ENCODE measurements around the gene VEZF1. TPM values are rescaled to one million over a fixed set of nuclear protein-coding genes. Genes with fewer than 3 reads are reported as not detected.

Gene VEZF1
- polyA plus RNA-seq, 2 of the 4 experiments (the other 2 are of a cell fraction), result 50.3 to 57.7 TPM

- Histone ChIP-seq H3K4me3 (no peak overlapping the region), H3K4me1 (peaks cover 8% of the 10 kb centered on the region), H3K4me2 (no peak overlapping the region), H3K27ac (no peak overlapping the region), H3K9me3 (no peaks in the 10 kb centered on the region)
- POLR2A ChIA-PET, result interaction anchor here (0.7 kb wide), 1 partner anchor 8 kb away, joined by 7 read pairs; no protein-coding TSS in a partner anchor
- DNase-seq (ENCODE audit: low read depth in 1 of 2, low spot score in 1 of 2), result no peak
- no peak for FAIRE-seq
- WGBS (ENCODE audit: missing lambda C conversion rate), result 95% methylated on average over 10 of the region's 10 CpGs
- no peak for TF ChIP-seq CBX8 (IDR thresholded peaks at IDR 0.05)
- TF ChIP-seq RFX5 (IDR thresholded peaks at IDR 0.05), result no peak
- no peak for TF ChIP-seq REST (IDR thresholded peaks at IDR 0.05)
- TF ChIP-seq ZFP36 (IDR thresholded peaks at IDR 0.05; ENCODE audit: borderline replicate concordance, partially characterized antibody), result no peak
- no peak for TF ChIP-seq E2F6 (IDR thresholded peaks at IDR 0.05; ENCODE audit: borderline replicate concordance, low read depth)
- TF ChIP-seq CEBPB (IDR thresholded peaks at IDR 0.05), result no peak
- no peak for TF ChIP-seq HOXB13 (CRISPR knock-in tag; IDR thresholded peaks at IDR 0.05; ENCODE audit: low read depth)
- no peak for TF ChIP-seq FOSL2 (IDR thresholded peaks at IDR 0.05)
- TF ChIP-seq FOSL2 (CRISPR knock-in tag; IDR thresholded peaks at IDR 0.05), result no peak
- no peak for TF ChIP-seq USF2 (IDR thresholded peaks at IDR 0.05)
- TF ChIP-seq RAD21 (conservative IDR thresholded peaks at IDR 0.05 in 1 of 2, IDR thresholded peaks at IDR 0.05 in 1 of 2), result no peak
- TF ChIP-seq HES2 (IDR thresholded peaks at IDR 0.05), result no peak
- no peak for ATAC-seq
- CTCF ChIA-PET, result interaction anchor here (0.6 to 26.3 kb wide), 5 partner anchors 10 to 138 kb away, joined by 3 to 1377 read pairs (median 5); partner anchors contain the start of gene MRPS23
These were observed 22.2 kb upstream of the VEZF1 start for GRCh38 chr17:58010067-58010799.

- Histone ChIP-seq H3K4me2 (peak overlapping the region; percentile 74), H3K9me3 (no peaks in the 10 kb centered on the region), H3K27ac (peak overlapping the region; percentile 95 to 97), H3K4me1 (peaks cover 30% of the 10 kb centered on the region), H3K4me3 (peak overlapping the region; percentile 71)
- ChIA-PET CTCF (interaction anchor here (0.7 to 26.3 kb wide), 10 partner anchors 8 to 136 kb away, joined by 3 to 1377 read pairs (median 8); partner anchors contain the start of gene MRPS23), POLR2A (interaction anchor here (0.6 to 3.9 kb wide), 20 partner anchors 10 to 921 kb away, joined by 3 to 86 read pairs (median 6); partner anchors contain the start of genes DYNLL2, MRPS23 and VEZF1)
- WGBS (ENCODE audit: missing lambda C conversion rate), result 30% methylated on average over 47 of the region's 47 CpGs
- FAIRE-seq (no peak), DNase-seq (ENCODE audit: low read depth in 1 of 2, low spot score in 1 of 2) (no peak), ATAC-seq (peak; percentile 57 to 63)
- TF ChIP-seq MYC (IDR thresholded peaks at IDR 0.05; ENCODE audit: borderline replicate concordance, low read length) (peak; percentile 61; the same call in 1 of the 2 replicates), BCL3 (IDR thresholded peaks at IDR 0.05) (peak; percentile 50; the same call in 1 of the 3 replicates), MAZ (IDR thresholded peaks at IDR 0.05; ENCODE audit: borderline replicate concordance, low read depth, low read length) (no peak), MAX (IDR thresholded peaks at IDR 0.05) (peak; percentile 10; the same call in 1 of the 2 replicates), CHD2 (IDR thresholded peaks at IDR 0.05; ENCODE audit: low read length, partially characterized antibody) (no peak), ESRRA (IDR thresholded peaks at IDR 0.05; ENCODE audit: borderline replicate concordance, low read length) (no peak), HOXA7 (CRISPR knock-in tag; IDR thresholded peaks at IDR 0.05) (0 out of 2 replicates have a peak, but pooled peaks have one; percentile 67), RAD21 (conservative IDR thresholded peaks at IDR 0.05 in 1 of 2, IDR thresholded peaks at IDR 0.05 in 1 of 2) (peak; percentile 8 to 39; a peak in 2 of 5 replicates), FOSB (CRISPR knock-in tag; IDR thresholded peaks at IDR 0.05) (no peak), PBX3 (IDR thresholded peaks at IDR 0.05) (0 out of 2 replicates have a peak, but pooled peaks have one; percentile 41), HOXB13 (CRISPR knock-in tag; IDR thresholded peaks at IDR 0.05; ENCODE audit: low read depth) (no peak; the same call in 1 of the 2 replicates)
These were observed 20.0 kb upstream of the VEZF1 start for GRCh38 chr17:58007781-58008706.

Data from A549 (cell line).